Sigmoid colon (tissue), 4 donors: ENCODE data around the gene UROD.

ENCODE experiments used
- CTCF ChIP-seq, 4 experiments: fragments of 450-650 bp in 3 of 4; fragments of 200-600 bp in 1 of 4; IDR thresholded peaks; one replicate each; pipeline ENCODE4 v1.5.1; 2016 to 2019; ENCODE audit warnings: antibody characterized with exemption in 4 of 4, mild to moderate bottlenecking in 3 of 4, moderate library complexity in 2 of 4
- EP300 ChIP-seq, 4 donors: sonication (generic); formaldehyde crosslinking; IDR thresholded peaks; one replicate each; pipeline ENCODE4 v1.6.1; 2017; ENCODE audit warnings: antibody characterized with exemption in 4 of 4
- POLR2A ChIP-seq, 2 donors: fragments of 450-650 bp; IDR thresholded peaks; one replicate each; pipeline ENCODE4 v1.6.1; 2016; ENCODE audit warnings: antibody characterized with exemption in 2 of 2, mild to moderate bottlenecking in 2 of 2, moderate library complexity in 2 of 2
- POLR2AphosphoS5 ChIP-seq, 4 donors: sonication (generic); formaldehyde crosslinking; IDR thresholded peaks; one replicate each; pipeline ENCODE4 v1.6.1; 2017; ENCODE audit warnings: antibody characterized with exemption in 4 of 4

- TF ChIP-seq POLR2AphosphoS5 (IDR thresholded peaks at IDR 0.05): no peak
- no peak for TF ChIP-seq POLR2A (IDR thresholded peaks at IDR 0.05)
- no peak for TF ChIP-seq CTCF (IDR thresholded peaks at IDR 0.05)
- no peak for TF ChIP-seq EP300 (IDR thresholded peaks at IDR 0.05)
These were observed 4.7 kb downstream of the UROD start for GRCh38 chr1:45016767-45017166.
